ENCODE data around the gene FZR1.
A peak's percentile ranks its signal among the peaks of the same experiment; 100 is the strongest.

Gene FZR1

GRCh38 chr19:3492131-3492839 lies 13.8 kb upstream of the FZR1 start:
- Histone ChIP-seq H3K9ac (ENCODE audit: low read length) (no peak overlapping the region), H3K4me3 (ENCODE audit: low read length) (no peak overlapping the region), H3K36me3 (ENCODE audit: control insufficient read depth, low read depth, low read length) (peaks cover 6% of the 10 kb centered on the region), H3K4me1 (ENCODE audit: control insufficient read depth, low read depth, low read length) (no peaks in the 10 kb centered on the region), H3K27me3 (ENCODE audit: control insufficient read depth, insufficient read depth, low read length) (no peaks in the 10 kb centered on the region), H3K27ac (ENCODE audit: low read length) (no peak overlapping the region), H3K9me3 (ENCODE audit: control insufficient read depth, low read depth, low read length) (no peaks in the 10 kb centered on the region)

DNA sequence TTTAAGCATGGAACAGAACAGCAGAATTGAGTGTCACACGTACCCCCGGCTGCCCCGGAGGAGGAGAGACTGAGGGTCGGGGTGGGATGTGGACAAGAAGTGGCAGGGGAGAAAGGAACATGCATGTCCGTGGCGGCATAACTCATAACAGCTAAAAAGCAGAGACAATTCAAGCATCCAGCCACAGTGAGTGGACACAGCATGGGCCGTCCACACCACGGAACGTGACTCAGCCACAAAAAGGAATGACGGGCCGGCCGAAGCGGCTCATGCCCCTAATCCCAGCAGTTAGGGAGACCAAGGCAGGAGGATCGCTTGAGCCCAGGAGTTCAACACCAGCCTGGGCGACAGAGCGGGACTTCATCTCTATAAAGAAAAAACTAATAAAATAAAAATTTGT lies 13.2 kb upstream of the FZR1 start:
- Histone ChIP-seq H3K4me1 (ENCODE audit: control insufficient read depth, low read depth, low read length) (no peaks in the 10 kb centered on the region), H3K4me3 (ENCODE audit: low read length) (no peak overlapping the region), H3K27ac (ENCODE audit: low read length) (no peak overlapping the region), H3K9me3 (ENCODE audit: control insufficient read depth, low read depth, low read length) (no peaks in the 10 kb centered on the region), H3K9ac (ENCODE audit: low read length) (no peak overlapping the region), H3K27me3 (ENCODE audit: control insufficient read depth, insufficient read depth, low read length) (no peaks in the 10 kb centered on the region), H3K36me3 (ENCODE audit: control insufficient read depth, low read depth, low read length) (peaks cover 6% of the 10 kb centered on the region)

DNA sequence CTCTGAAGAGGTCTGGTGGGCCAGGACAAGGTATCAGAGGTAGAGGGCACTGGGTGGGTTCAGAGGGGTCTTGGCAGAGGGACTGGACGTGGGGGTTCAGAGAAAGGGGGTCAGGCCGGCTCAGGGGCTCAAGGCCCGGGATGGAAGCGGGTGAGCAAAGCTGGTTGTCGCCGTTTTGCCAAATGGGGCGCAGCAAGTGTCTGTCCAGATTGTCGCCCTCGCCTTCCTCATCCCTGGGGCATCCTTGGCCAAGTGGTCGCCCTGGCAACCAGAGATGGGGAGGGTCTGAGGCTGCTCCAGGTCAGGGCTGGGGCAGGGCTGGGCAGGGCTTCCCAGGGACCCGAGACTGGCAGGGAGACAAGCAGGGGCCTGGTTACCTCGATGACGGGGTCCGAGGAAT lies 12.5 kb upstream of the FZR1 start:
- Histone ChIP-seq H3K4me3 (ENCODE audit: low read length) (no peak overlapping the region), H3K9me3 (ENCODE audit: control insufficient read depth, low read depth, low read length) (no peaks in the 10 kb centered on the region), H3K9ac (ENCODE audit: low read length) (no peak overlapping the region), H3K27me3 (ENCODE audit: control insufficient read depth, insufficient read depth, low read length) (no peaks in the 10 kb centered on the region), H3K27ac (ENCODE audit: low read length) (no peak overlapping the region), H3K36me3 (ENCODE audit: control insufficient read depth, low read depth, low read length) (peaks cover 6% of the 10 kb centered on the region), H3K4me1 (ENCODE audit: control insufficient read depth, low read depth, low read length) (no peaks in the 10 kb centered on the region)

DNA sequence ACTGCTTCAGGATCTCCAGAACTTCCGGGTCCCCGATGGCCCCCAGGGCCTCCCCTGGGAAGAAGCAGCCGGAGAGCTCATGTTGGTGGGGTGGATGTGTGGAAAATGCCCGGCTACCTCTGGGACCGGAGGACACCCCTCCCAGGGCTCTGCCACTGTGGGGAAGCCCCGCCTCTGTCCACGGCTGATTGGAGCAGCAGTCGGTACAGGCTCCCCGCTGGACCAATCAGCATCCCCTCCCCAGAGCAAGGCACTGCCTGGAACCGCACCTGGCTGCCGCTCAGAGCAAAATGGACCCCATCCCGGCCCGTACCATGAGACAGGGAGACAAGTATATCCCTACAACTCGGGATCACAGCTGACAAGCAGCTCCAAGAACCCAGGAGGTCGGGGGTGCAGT lies 12.1 kb upstream of the FZR1 start:
- Histone ChIP-seq H3K4me1 (ENCODE audit: control insufficient read depth, low read depth, low read length) (no peaks in the 10 kb centered on the region), H3K4me3 (ENCODE audit: low read length) (no peak overlapping the region), H3K27ac (ENCODE audit: low read length) (no peak overlapping the region), H3K9me3 (ENCODE audit: control insufficient read depth, low read depth, low read length) (no peaks in the 10 kb centered on the region), H3K9ac (ENCODE audit: low read length) (no peak overlapping the region), H3K36me3 (ENCODE audit: control insufficient read depth, low read depth, low read length) (peaks cover 6% of the 10 kb centered on the region), H3K27me3 (ENCODE audit: control insufficient read depth, insufficient read depth, low read length) (no peaks in the 10 kb centered on the region)

GRCh38 chr19:3494559-3494958 lies 11.6 kb upstream of the FZR1 start:
- no peaks in the 10 kb centered on the region for H3K27me3 ChIP-seq (ENCODE audit: control insufficient read depth, insufficient read depth, low read length)
- H3K4me1 ChIP-seq (ENCODE audit: control insufficient read depth, low read depth, low read length) = no peaks in the 10 kb centered on the region
- no peak overlapping the region for H3K9ac ChIP-seq (ENCODE audit: low read length)
- H3K9me3 ChIP-seq (ENCODE audit: control insufficient read depth, low read depth, low read length) = no peaks in the 10 kb centered on the region
- no peak overlapping the region for H3K27ac ChIP-seq (ENCODE audit: low read length)
- H3K4me3 ChIP-seq (ENCODE audit: low read length) = no peak overlapping the region
- H3K36me3 ChIP-seq (ENCODE audit: control insufficient read depth, low read depth, low read length) = peaks cover 6% of the 10 kb centered on the region

DNA sequence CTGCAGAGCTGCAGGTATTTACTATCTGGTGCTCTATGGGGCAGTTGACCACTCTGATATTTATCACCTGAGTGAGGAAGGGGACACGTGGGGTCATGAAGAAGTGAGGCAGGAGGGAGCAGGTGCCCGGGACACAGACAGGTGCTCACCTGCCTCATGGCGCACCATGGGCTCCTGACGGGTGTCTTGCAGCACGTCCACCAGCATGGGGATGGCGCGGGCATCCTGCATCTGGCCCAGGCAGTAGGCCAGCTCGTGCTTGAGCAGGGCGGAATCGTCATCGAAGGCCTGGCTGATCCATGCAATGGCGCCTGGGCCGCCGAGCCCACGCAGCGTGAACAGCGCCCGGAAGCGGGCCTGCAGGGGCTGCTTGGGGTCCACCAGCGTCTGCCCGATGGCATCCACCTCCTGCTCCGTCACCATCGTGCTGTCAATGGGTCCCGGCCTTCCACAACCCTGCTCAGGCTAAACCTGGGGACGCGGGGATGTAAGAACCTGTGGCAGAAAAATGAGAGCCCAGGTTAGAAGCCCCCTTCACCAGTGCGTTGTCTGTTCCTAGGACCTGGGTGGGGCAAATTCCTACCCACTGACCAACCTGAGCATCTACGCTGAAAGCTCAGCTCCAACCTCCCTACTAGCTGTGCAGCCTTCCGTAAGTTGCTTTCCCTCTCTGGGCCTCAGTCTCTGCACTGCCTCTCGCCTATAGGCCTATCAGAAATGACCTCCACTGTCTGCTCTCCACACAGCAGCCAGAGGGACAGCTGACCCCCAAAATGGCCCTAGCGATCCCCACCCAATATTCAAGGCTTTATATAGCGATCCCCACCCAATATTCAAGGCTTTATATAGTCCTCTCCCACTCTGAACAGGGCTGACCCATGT lies 9.5 kb upstream of the FZR1 start:
- Histone ChIP-seq H3K36me3 (ENCODE audit: control insufficient read depth, low read depth, low read length) (peaks cover 6% of the 10 kb centered on the region), H3K27ac (ENCODE audit: low read length) (no peak overlapping the region), H3K9me3 (ENCODE audit: control insufficient read depth, low read depth, low read length) (no peaks in the 10 kb centered on the region), H3K9ac (ENCODE audit: low read length) (no peak overlapping the region), H3K4me3 (ENCODE audit: low read length) (no peak overlapping the region), H3K4me1 (ENCODE audit: control insufficient read depth, low read depth, low read length) (no peaks in the 10 kb centered on the region), H3K27me3 (ENCODE audit: control insufficient read depth, insufficient read depth, low read length) (no peaks in the 10 kb centered on the region)

DNA sequence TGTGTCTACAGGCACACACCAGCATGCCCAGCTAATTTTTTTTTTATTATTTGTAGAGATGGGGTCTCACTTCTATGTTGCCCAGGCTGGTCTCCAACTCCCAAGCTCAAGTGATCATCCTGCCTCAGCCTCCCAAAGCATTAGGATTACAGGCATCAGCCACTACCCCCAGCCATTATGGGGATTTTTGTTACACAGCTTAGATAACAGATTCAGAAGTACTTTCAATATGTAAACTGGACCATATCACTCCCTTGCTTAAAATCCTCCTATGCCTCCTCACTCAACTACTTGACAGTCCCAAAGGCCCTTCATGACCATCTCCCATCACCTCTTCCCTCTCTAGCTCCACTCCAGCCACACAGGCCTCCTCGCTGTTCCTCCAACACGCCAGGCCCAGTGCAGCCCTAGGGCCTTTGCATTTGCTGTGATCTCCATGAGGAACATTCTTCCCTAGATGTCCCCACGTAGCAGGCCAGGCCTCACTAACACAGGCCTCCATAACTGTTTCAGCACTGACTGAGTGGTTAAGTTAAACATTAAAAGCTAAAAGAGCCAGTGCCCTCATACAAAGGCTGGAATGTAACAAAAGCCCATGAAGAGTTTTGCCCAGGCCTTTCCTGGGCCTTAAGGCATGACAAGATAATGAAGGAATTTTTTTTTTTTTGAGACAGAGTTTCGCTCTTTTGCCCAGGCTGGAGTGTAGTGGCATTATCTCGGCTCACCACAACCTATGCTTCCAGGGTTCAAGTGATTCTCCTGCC lies 8.2 kb upstream of the FZR1 start:
- no peak overlapping the region for H3K4me3 ChIP-seq (ENCODE audit: low read length)
- no peaks in the 10 kb centered on the region for H3K4me1 ChIP-seq (ENCODE audit: control insufficient read depth, low read depth, low read length)
- H3K27me3 ChIP-seq (ENCODE audit: control insufficient read depth, insufficient read depth, low read length) = no peaks in the 10 kb centered on the region
- H3K9ac ChIP-seq (ENCODE audit: low read length) = no peak overlapping the region
- H3K27ac ChIP-seq (ENCODE audit: low read length) = no peak overlapping the region
- no peaks in the 10 kb centered on the region for H3K9me3 ChIP-seq (ENCODE audit: control insufficient read depth, low read depth, low read length)
- H3K36me3 ChIP-seq (ENCODE audit: control insufficient read depth, low read depth, low read length) = peaks cover 6% of the 10 kb centered on the region

DNA sequence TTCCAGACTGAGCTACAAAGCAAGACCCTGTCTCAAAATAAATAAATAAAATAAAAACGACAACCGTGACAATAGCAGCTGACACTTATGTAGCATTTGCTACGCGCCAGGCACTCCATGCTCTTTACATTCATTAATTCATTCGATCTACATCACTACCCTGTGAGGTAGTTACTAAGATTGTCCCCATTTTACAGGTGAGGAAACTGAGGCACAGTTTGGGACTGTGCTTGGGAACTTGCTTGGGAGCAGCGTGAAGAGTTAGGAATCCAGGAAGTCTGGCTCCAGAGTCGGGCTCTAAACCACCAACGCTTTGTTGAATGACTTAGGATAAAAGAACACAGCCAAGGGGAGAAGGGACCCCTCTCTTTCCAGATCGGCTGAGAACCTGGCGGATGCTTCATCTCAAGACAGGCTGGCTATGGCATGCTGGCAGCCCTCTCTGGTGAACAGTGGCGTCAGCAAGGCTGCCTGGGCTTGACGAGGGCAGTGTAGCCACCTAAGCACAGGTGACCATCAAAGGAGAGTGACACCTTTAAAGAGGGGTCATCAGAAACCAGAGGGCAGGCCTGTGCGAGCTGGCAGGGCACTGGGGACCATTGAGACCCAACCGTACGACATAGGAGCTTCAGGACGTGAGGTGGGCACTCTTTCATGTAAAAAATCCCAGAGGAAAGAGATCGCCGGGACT lies 6.2 kb upstream of the FZR1 start:
- Histone ChIP-seq H3K9me3 (ENCODE audit: control insufficient read depth, low read depth, low read length) (no peaks in the 10 kb centered on the region), H3K9ac (ENCODE audit: low read length) (peak overlapping the region; percentile 94), H3K27me3 (ENCODE audit: control insufficient read depth, insufficient read depth, low read length) (no peaks in the 10 kb centered on the region), H3K36me3 (ENCODE audit: control insufficient read depth, low read depth, low read length) (peaks cover 6% of the 10 kb centered on the region), H3K27ac (ENCODE audit: low read length) (peak overlapping the region; percentile 98), H3K4me3 (ENCODE audit: low read length) (peak overlapping the region; percentile 99), H3K4me1 (ENCODE audit: control insufficient read depth, low read depth, low read length) (no peaks in the 10 kb centered on the region)

GRCh38 chr19:3500429-3501101 lies 5.5 kb upstream of the FZR1 start, which contains the start of gene DOHH:
Gene DOHH (minus strand): TSS chr19:3500674. CDS start chr19:3496814, 3,860 bp downstream.
- Histone ChIP-seq H3K27ac (ENCODE audit: low read length) (peak within 1 kb of the TSS; percentile 98), H3K4me1 (ENCODE audit: control insufficient read depth, low read depth, low read length) (no peaks in the 10 kb centered on the region), H3K9ac (ENCODE audit: low read length) (peak within 1 kb of the TSS; percentile 94), H3K27me3 (ENCODE audit: control insufficient read depth, insufficient read depth, low read length) (no peaks in the 10 kb centered on the region), H3K4me3 (ENCODE audit: low read length) (peak within 1 kb of the TSS; percentile 99), H3K9me3 (ENCODE audit: control insufficient read depth, low read depth, low read length) (no peaks in the 10 kb centered on the region), H3K36me3 (ENCODE audit: control insufficient read depth, low read depth, low read length) (peaks cover 6% of the 10 kb centered on the region)

GRCh38 chr19:3501780-3502179 lies 4.3 kb upstream of the FZR1 start:
- Histone ChIP-seq H3K9ac (ENCODE audit: low read length) (no peak overlapping the region), H3K9me3 (ENCODE audit: control insufficient read depth, low read depth, low read length) (no peaks in the 10 kb centered on the region), H3K4me3 (ENCODE audit: low read length) (no peak overlapping the region), H3K27me3 (ENCODE audit: control insufficient read depth, insufficient read depth, low read length) (no peaks in the 10 kb centered on the region), H3K4me1 (ENCODE audit: control insufficient read depth, low read depth, low read length) (no peaks in the 10 kb centered on the region), H3K27ac (ENCODE audit: low read length) (no peak overlapping the region), H3K36me3 (ENCODE audit: control insufficient read depth, low read depth, low read length) (no peaks in the 10 kb centered on the region)
